Measurements from ENCODE around the gene TNS1. TPM values are rescaled to one million over a fixed set of nuclear protein-coding genes. Genes with fewer than 3 reads are reported as not detected.

TNS1 gene
- total RNA-seq, 1 experiment from 2014 or later: 0.49 TPM

DNA sequence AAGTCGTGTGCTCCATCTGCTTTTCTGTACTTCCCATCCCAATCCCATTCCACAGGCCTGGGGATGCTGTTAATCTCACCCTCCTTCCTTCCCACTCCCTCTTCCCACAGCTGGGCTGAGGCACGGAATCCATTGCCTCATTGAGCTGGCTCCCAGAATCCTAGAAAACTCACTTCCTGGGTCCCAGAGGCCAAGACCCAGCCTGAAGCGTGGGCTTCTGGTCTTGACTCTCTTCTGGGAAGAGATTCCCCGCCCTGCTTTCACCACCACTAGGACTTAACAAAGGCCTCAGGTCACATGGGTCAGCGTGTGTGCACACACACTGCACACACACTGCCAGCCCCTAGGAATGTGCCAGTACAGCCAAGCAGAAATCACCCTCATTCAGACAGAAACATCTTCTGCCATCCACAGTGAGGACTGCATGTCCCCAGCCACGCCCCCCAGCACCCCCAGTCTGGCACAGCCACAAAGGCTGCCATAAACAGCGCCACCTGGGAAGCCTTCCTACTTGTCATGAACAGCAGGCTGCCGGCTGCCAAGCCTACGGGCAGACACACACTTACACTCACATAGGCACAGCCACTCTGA is 165.8 kb downstream of the TNS1 start:
- Histone ChIP-seq H3K36me3 (ENCODE audit: control insufficient read depth, insufficient read depth, low read length) (no peaks in the 10 kb centered on the region), H3K27ac (ENCODE audit: low read length) (no peak overlapping the region), H3K4me3 (ENCODE audit: low read depth in 2 of 2, low read length in 2 of 2) (no peak overlapping the region), H3K27me3 (ENCODE audit: control insufficient read depth, insufficient read depth, low read length) (no peaks in the 10 kb centered on the region; the same call in 1 of the 2 replicates), H3K9me3 (ENCODE audit: control insufficient read depth, insufficient read depth, low read depth, low read length) (no peaks in the 10 kb centered on the region), H3K4me1 (ENCODE audit: control insufficient read depth, insufficient read depth, low read length) (no peaks in the 10 kb centered on the region)
- in situ Hi-C loops (cut with HindIII; ENCODE audit: low pct_unique_long_range_greater_than_20kb, low sequenced_read_pairs): no loop called here
- intact Hi-C loops (cut with micrococcal nuclease; ENCODE audit: unreplicated experiment): no loop called here
- DNase-seq (ENCODE audit: low read depth, low spot score) (no peak), ATAC-seq (no peak)
- no TSS peak for BruUV-seq (replicated peaks)
- ChIA-PET CTCF (no interaction called here), POLR2A (no interaction called here)
- TF ChIP-seq TCF7L2 (IDR thresholded peaks at IDR 0.05; ENCODE audit: low read depth, low read length) (no peak), SIN3A (IDR thresholded peaks at IDR 0.05; ENCODE audit: borderline replicate concordance, insufficient read depth, low read depth, low read length) (no peak), POLR2AphosphoS5 (IDR thresholded peaks at IDR 0.05; ENCODE audit: low read depth, low read length) (no peak), CTCF (IDR thresholded peaks at IDR 0.05) (no peak)
- TF ChIP-seq, protein P1, sequence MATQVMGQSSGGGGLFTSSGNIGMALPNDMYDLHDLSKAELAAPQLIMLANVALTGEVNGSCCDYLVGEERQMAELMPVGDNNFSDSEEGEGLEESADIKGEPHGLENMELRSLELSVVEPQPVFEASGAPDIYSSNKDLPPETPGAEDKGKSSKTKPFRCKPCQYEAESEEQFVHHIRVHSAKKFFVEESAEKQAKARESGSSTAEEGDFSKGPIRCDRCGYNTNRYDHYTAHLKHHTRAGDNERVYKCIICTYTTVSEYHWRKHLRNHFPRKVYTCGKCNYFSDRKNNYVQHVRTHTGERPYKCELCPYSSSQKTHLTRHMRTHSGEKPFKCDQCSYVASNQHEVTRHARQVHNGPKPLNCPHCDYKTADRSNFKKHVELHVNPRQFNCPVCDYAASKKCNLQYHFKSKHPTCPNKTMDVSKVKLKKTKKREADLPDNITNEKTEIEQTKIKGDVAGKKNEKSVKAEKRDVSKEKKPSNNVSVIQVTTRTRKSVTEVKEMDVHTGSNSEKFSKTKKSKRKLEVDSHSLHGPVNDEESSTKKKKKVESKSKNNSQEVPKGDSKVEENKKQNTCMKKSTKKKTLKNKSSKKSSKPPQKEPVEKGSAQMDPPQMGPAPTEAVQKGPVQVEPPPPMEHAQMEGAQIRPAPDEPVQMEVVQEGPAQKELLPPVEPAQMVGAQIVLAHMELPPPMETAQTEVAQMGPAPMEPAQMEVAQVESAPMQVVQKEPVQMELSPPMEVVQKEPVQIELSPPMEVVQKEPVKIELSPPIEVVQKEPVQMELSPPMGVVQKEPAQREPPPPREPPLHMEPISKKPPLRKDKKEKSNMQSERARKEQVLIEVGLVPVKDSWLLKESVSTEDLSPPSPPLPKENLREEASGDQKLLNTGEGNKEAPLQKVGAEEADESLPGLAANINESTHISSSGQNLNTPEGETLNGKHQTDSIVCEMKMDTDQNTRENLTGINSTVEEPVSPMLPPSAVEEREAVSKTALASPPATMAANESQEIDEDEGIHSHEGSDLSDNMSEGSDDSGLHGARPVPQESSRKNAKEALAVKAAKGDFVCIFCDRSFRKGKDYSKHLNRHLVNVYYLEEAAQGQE (IDR thresholded peaks at IDR 0.05; ENCODE audit: insufficient read depth in 1 of 2, low read depth in 2 of 2, low read length in 1 of 2): no peak

GRCh38 chr2:217835931-217836891 is 166.6 kb downstream of the TNS1 start:
- ATAC-seq (no peak), DNase-seq (ENCODE audit: low read depth, low spot score) (no peak)
- H3K9me3 ChIP-seq (ENCODE audit: control insufficient read depth, insufficient read depth, low read depth, low read length): no peaks in the 10 kb centered on the region
- no TSS peak for BruUV-seq (replicated peaks)
- POLR2A ChIA-PET: no interaction called here
- no peaks in the 10 kb centered on the region for H3K36me3 ChIP-seq (ENCODE audit: control insufficient read depth, insufficient read depth, low read length)
- in situ Hi-C loops (cut with HindIII; ENCODE audit: low pct_unique_long_range_greater_than_20kb, low sequenced_read_pairs): no loop called here
- no peak overlapping the region for H3K4me3 ChIP-seq (ENCODE audit: low read depth in 2 of 2, low read length in 2 of 2)
- intact Hi-C loops (cut with micrococcal nuclease; ENCODE audit: unreplicated experiment): no loop called here
- CTCF ChIA-PET: no interaction called here
- no peak overlapping the region for H3K27ac ChIP-seq (ENCODE audit: low read length)
- no peaks in the 10 kb centered on the region; the same call in 1 of the 2 replicates for H3K27me3 ChIP-seq (ENCODE audit: control insufficient read depth, insufficient read depth, low read length)
- TF ChIP-seq POLR2AphosphoS5 (IDR thresholded peaks at IDR 0.05; ENCODE audit: low read depth, low read length) (no peak), TCF7L2 (IDR thresholded peaks at IDR 0.05; ENCODE audit: low read depth, low read length) (no peak), CTCF (IDR thresholded peaks at IDR 0.05) (no peak), SIN3A (IDR thresholded peaks at IDR 0.05; ENCODE audit: borderline replicate concordance, insufficient read depth, low read depth, low read length) (no peak)
- TF ChIP-seq, protein P1 (IDR thresholded peaks at IDR 0.05; ENCODE audit: insufficient read depth in 1 of 2, low read depth in 2 of 2, low read length in 1 of 2): no peak
- no peaks in the 10 kb centered on the region for H3K4me1 ChIP-seq (ENCODE audit: control insufficient read depth, insufficient read depth, low read length)

Data from Panc1 (cell line).